HG03280 (cell line): ENCODE measurements around the gene GPC5.

ENCODE experiments used
- ATAC-seq: cut with Tn5 transposase; IDR thresholded peaks from one replicate; pipeline ENCODE4 v1.9.1; 2021; ENCODE audit warnings: mild to moderate bottlenecking, moderate library complexity; ENCODE audit not compliant: unreplicated experiment

The GPC5 gene

GRCh38 chr13:92775658-92776057, 1377.2 kb downstream of the GPC5 start:
- no peak for ATAC-seq

- ATAC-seq: no peak
Observed at GRCh38 chr13:92781965-92782690, 1383.7 kb downstream of the GPC5 start.

GRCh38 chr13:92802776-92803175, 1404.4 kb downstream of the GPC5 start:
- ATAC-seq: no peak

GRCh38 chr13:92804346-92804745, 1405.9 kb downstream of the GPC5 start:
- no peak for ATAC-seq

GRCh38 chr13:92804926-92805325, 1406.5 kb downstream of the GPC5 start:
- ATAC-seq: no peak

- no peak for ATAC-seq
Observed at GRCh38 chr13:92805766-92806165, 1407.3 kb downstream of the GPC5 start.

GRCh38 chr13:92806215-92806614, 1407.8 kb downstream of the GPC5 start:
- peak; percentile 51 for ATAC-seq

GRCh38 chr13:92807353-92807752, 1408.9 kb downstream of the GPC5 start:
- no peak for ATAC-seq

GRCh38 chr13:92807966-92808365, 1409.5 kb downstream of the GPC5 start:
- no peak for ATAC-seq

- no peak for ATAC-seq
Observed at GRCh38 chr13:92821324-92821723, 1422.9 kb downstream of the GPC5 start.

- no peak for ATAC-seq
Observed at GRCh38 chr13:92823059-92823458, 1424.6 kb downstream of the GPC5 start.

- ATAC-seq: no peak
Observed at GRCh38 chr13:92825938-92826596, 1427.6 kb downstream of the GPC5 start.

GRCh38 chr13:92827503-92827902, 1429.1 kb downstream of the GPC5 start:
- no peak for ATAC-seq

GRCh38 chr13:92829930-92830329, 1431.5 kb downstream of the GPC5 start:
- no peak for ATAC-seq

- no peak for ATAC-seq
Observed at GRCh38 chr13:92830821-92831220, 1432.4 kb downstream of the GPC5 start.

GRCh38 chr13:92833071-92833470, 1434.7 kb downstream of the GPC5 start:
- ATAC-seq: no peak

- no peak for ATAC-seq
Observed at GRCh38 chr13:92836171-92836570, 1437.8 kb downstream of the GPC5 start.

GRCh38 chr13:92838786-92839185, 1440.4 kb downstream of the GPC5 start:
- no peak for ATAC-seq

- ATAC-seq: no peak
Observed at GRCh38 chr13:92842145-92842544, 1443.7 kb downstream of the GPC5 start.

GRCh38 chr13:92843549-92843948, 1445.1 kb downstream of the GPC5 start:
- ATAC-seq: no peak

- no peak for ATAC-seq
Observed at GRCh38 chr13:92849381-92849780, 1451.0 kb downstream of the GPC5 start.

GRCh38 chr13:92864584-92865284, 1466.3 kb downstream of the GPC5 start:
- no peak for ATAC-seq
